Right lobe of liver (tissue), 6 donors: ENCODE data around the gene RAB11B. TPM values are rescaled to one million over a fixed set of nuclear protein-coding genes. Genes with fewer than 3 reads are reported as not detected.

Experiments
- ATAC-seq, 4 donors: fragments of 200-7000 bp; cut with Tn5 transposase; one replicate each; pipeline ENCODE4 v1.9.1; 2020; ENCODE audit warnings: mild to moderate bottlenecking in 4 of 4, moderate library complexity in 4 of 4
- DNase-seq, 3 donors: peaks; one replicate each; pipeline ENCODE4 v3.0.0-alpha.2; 2020
- H3K27ac ChIP-seq, 3 donors: fragments of 200-600 bp; one replicate each; pipeline ENCODE4 v1.8.0; 2022
- H3K27me3 ChIP-seq, 2 donors: fragments of 200-600 bp; one replicate each; pipeline ENCODE4 v1.8.0; 2022
- H3K36me3 ChIP-seq, 4 donors: fragments of 200-600 bp; sonication (generic) in 1 of 4; one replicate each; pipeline versions ENCODE4 v1.5.1 to v1.8.0; 2017 to 2022; ENCODE audit warnings: control low read depth in 1 of 4
- H3K4me1 ChIP-seq, 4 donors: fragments of 200-600 bp; sonication (generic) in 1 of 4; one replicate each; pipeline versions ENCODE4 v1.5.1 to v1.8.0; 2017 to 2022; ENCODE audit warnings: control low read depth in 1 of 4
- H3K4me3 ChIP-seq, 3 donors: fragments of 200-600 bp; one replicate each; pipeline ENCODE4 v1.8.0; 2022
- H3K9me3 ChIP-seq, 4 donors: fragments of 200-600 bp; sonication (generic) in 1 of 4; one replicate each; pipeline versions ENCODE4 v1.5.1 to v1.8.0; 2017 to 2022; ENCODE audit warnings: control low read depth in 1 of 4
- CTCF ChIP-seq, 4 donors: fragments of 200-600 bp in 3 of 4; fragments of 450-650 bp in 1 of 4; IDR thresholded peaks; one replicate each; pipeline versions ENCODE4 v1.5.1 to v1.8.0; 2016 to 2022; ENCODE audit warnings: antibody characterized with exemption in 4 of 4, mild to moderate bottlenecking in 2 of 4
- POLR2A ChIP-seq: fragments of 450-650 bp; IDR thresholded peaks from one replicate; pipeline ENCODE4 v1.6.1; 2017; ENCODE audit warnings: antibody characterized with exemption, mild to moderate bottlenecking
- WGBS: methylation state at CpG from one replicate; pipeline ENCODE4 v1.1.6; 2018; ENCODE audit warnings: low coverage, low lambda C conversion rate; ENCODE audit not compliant: insufficient coverage; ENCODE audit errors: missing lambda C conversion rate; 5-methylcytosine and 5-hydroxymethylcytosine counted together
- intact Hi-C, 2 donors: fragments of 100-400 bp; cut with DNase I; formaldehyde crosslinking; loops; one replicate each; pipeline versions ENCODE4 v1.11.2 to v1.14.1; 2022
- total RNA-seq, 6 experiments: library from RNA; depleted of rRNA in 2 of 6; stranded (reverse); fragments of >200 nt in 2 of 6; fragmentation: NEBNext Ultra II Directional in 3 of 6; extraction: Animal tissue kit (Norgen Biotek cat#: 25700) in 3 of 6; gene quantifications; one replicate each; pipeline versions ENCODE4 v1.1.0 to v1.2.4, GENCODE V29; 2016 to 2023
- donor health status: DM: no; HTN: yes; CAD: no.
- donor health status: DM: no; HTN: no; CAD: no.
- donor health status: DM: no; HTN: no; CAD: no.
- donor health status: DM: no; HTN: yes; CAD: no.
- donor health status: DM: no; HTN: yes; CAD: no.

RAB11B gene
- total RNA-seq, 6 experiments from 2014 or later: 27.2 to 58.0 (median 54.2) TPM

- Histone ChIP-seq H3K27me3 (no peaks in the 10 kb centered on the region), H3K4me1 (peaks cover 0 to 43% (median 17%) of the 10 kb centered on the region in 4 donors), H3K4me3 (no peak overlapping the region), H3K36me3 (no peaks in the 10 kb centered on the region), H3K9me3 (no peaks in the 10 kb centered on the region), H3K27ac (peak overlapping the region in 2 of 3 donors; percentile 74 to 79)
- ATAC-seq (peak; percentile 6 to 54 (median 12)), DNase-seq (no peak)
- WGBS: 16% methylated on average over 4 of the region's 4 CpGs
- intact Hi-C loops: loop anchor here in 1 of 2 donors (10.0 kb wide), 1 partner anchor 48 kb away; no protein-coding TSS in a partner anchor
- no peak for TF ChIP-seq POLR2A
- no peak for TF ChIP-seq CTCF (IDR thresholded peaks at IDR 0.05)
Observed at GRCh38 chr19:8357007-8357521, 33.1 kb upstream of the RAB11B start.

- H3K27ac ChIP-seq: no peak overlapping the region
- no peak for DNase-seq
- intact Hi-C loops: loop anchor here in 1 of 2 donors (10.0 kb wide), 1 partner anchor 46 kb away; no protein-coding TSS in a partner anchor
- H3K4me3 ChIP-seq: no peak overlapping the region
- H3K27me3 ChIP-seq: no peaks in the 10 kb centered on the region
- no peak for TF ChIP-seq CTCF (IDR thresholded peaks at IDR 0.05)
- no peak for TF ChIP-seq POLR2A
- peaks cover 0 to 56% (median 25%) of the 10 kb centered on the region in 4 donors for H3K4me1 ChIP-seq
- ATAC-seq: no peak
- no peaks in the 10 kb centered on the region for H3K36me3 ChIP-seq
- H3K9me3 ChIP-seq: no peaks in the 10 kb centered on the region
- 91% methylated on average over 5 of the region's 6 CpGs for WGBS
Observed at GRCh38 chr19:8358948-8359347, 31.2 kb upstream of the RAB11B start.

- Histone ChIP-seq H3K36me3 (no peaks in the 10 kb centered on the region), H3K4me1 (peaks cover 0 to 58% (median 20%) of the 10 kb centered on the region in 4 donors), H3K27me3 (no peaks in the 10 kb centered on the region), H3K9me3 (no peaks in the 10 kb centered on the region), H3K4me3 (no peak overlapping the region), H3K27ac (peak overlapping the region in 2 of 3 donors; percentile 90 to 93)
- DNase-seq (peak in 1 of 3 donors; percentile 43), ATAC-seq (peak in 1 of 4 donors; percentile 4)
- 43% methylated on average over 8 of the region's 8 CpGs for WGBS
- intact Hi-C loops: no loop called here
- TF ChIP-seq POLR2A (no peak), CTCF (IDR thresholded peaks at IDR 0.05) (no peak)
Observed at GRCh38 chr19:8360196-8360595, 30.0 kb upstream of the RAB11B start.

GRCh38 chr19:8361921-8362793, 28.0 kb upstream of the RAB11B start:
- Histone ChIP-seq H3K9me3 (no peaks in the 10 kb centered on the region), H3K4me1 (peaks cover 0 to 50% (median 17%) of the 10 kb centered on the region in 4 donors), H3K36me3 (no peaks in the 10 kb centered on the region), H3K4me3 (peak overlapping the region in 1 of 3 donors; percentile 9), H3K27ac (peak overlapping the region; percentile 83 to 93 (median 90)), H3K27me3 (no peaks in the 10 kb centered on the region)
- TF ChIP-seq CTCF (IDR thresholded peaks at IDR 0.05) (no peak), POLR2A (peak; percentile 46)
- intact Hi-C loops: no loop called here
- ATAC-seq (peak; percentile 63 to 75 (median 74)), DNase-seq (peak; percentile 95 to 99 (median 97))
- 8% methylated on average over 10 of the region's 12 CpGs for WGBS
